GM19240 (cell line): ENCODE measurements around the gene DERA.

Experiments
- DNase-seq: peaks from one replicate; pipeline ENCODE4 v3.0.0; 2011; ENCODE audit warnings: low spot score; ENCODE audit not compliant: insufficient read length

DERA gene

GRCh38 chr12:16072678-16073077 lies 161.5 kb downstream of the DERA start:
- no peak for DNase-seq

- no peak for DNase-seq
Observed at GRCh38 chr12:16074894-16075293, 163.8 kb downstream of the DERA start.

- DNase-seq: no peak
Observed at GRCh38 chr12:16075887-16076286, 164.8 kb downstream of the DERA start.

GRCh38 chr12:16076557-16076956 lies 165.4 kb downstream of the DERA start:
- no peak for DNase-seq

GRCh38 chr12:16076970-16077522 lies 165.9 kb downstream of the DERA start:
- DNase-seq: no peak

- no peak for DNase-seq
Observed at GRCh38 chr12:16086462-16086861, 175.3 kb downstream of the DERA start.

GRCh38 chr12:16086942-16087341 lies 175.8 kb downstream of the DERA start:
- no peak for DNase-seq
